ENCODE data around the gene ANKDD1A. TPM values are rescaled to one million over a fixed set of nuclear protein-coding genes. Genes with fewer than 3 reads are reported as not detected.
A peak's percentile ranks its signal among the peaks of the same experiment; 100 is the strongest.

ANKDD1A gene
- total RNA-seq, 1 donor from 2014 or later, result 17.7 TPM

DNA sequence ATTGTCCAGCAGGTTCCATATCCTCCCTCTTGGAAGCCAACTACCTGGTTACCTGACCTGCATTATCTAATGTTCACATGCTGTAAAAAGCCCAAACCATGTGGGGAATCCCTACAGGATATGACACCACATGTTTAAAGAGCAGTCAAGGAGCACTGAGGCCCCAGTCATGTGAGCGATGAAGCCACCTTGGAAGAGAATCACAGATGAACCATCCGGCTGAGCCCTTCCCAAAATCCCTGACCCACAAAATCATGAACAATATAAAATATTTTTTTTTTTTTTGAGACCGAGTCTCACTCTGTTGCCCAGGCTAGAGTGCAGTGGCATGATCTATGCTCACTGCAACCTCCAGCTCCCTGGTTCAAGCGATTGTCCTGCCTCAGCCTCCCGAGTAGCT is 10.6 kb upstream of the ANKDD1A start:
- Histone ChIP-seq H3K36me3 (no peaks in the 10 kb centered on the region), H3K4me1 (peaks cover 15% of the 10 kb centered on the region), H3K27me3 (no peaks in the 10 kb centered on the region), H3K9me3 (no peaks in the 10 kb centered on the region), H3K27ac (no peak overlapping the region), H3K4me3 (no peak overlapping the region)
- TF ChIP-seq POLR2A (IDR thresholded peaks at IDR 0.05), result no peak
- TF ChIP-seq POLR2AphosphoS5 (IDR thresholded peaks at IDR 0.05; ENCODE audit: insufficient read depth in 1 of 2, low read depth in 1 of 2), result no peak
- TF ChIP-seq CTCF (IDR thresholded peaks at IDR 0.05), result no peak
- intact Hi-C loops (cut with DNase I), result no loop called here
- DNase-seq (ENCODE audit: extremely low spot score in 2 of 2), result no peak

GRCh38 chr15:64901914-64902313 is 9.8 kb upstream of the ANKDD1A start:
- no peaks in the 10 kb centered on the region for H3K9me3 ChIP-seq
- peaks cover 12% of the 10 kb centered on the region for H3K4me1 ChIP-seq
- H3K27ac ChIP-seq, result no peak overlapping the region
- no peak overlapping the region for H3K4me3 ChIP-seq
- H3K36me3 ChIP-seq, result no peaks in the 10 kb centered on the region
- DNase-seq (ENCODE audit: extremely low spot score in 2 of 2), result no peak
- TF ChIP-seq CTCF (IDR thresholded peaks at IDR 0.05), result no peak
- TF ChIP-seq POLR2AphosphoS5 (IDR thresholded peaks at IDR 0.05; ENCODE audit: insufficient read depth in 1 of 2, low read depth in 1 of 2), result no peak
- no peak for TF ChIP-seq POLR2A (IDR thresholded peaks at IDR 0.05)
- intact Hi-C loops (cut with DNase I), result no loop called here
- H3K27me3 ChIP-seq, result no peaks in the 10 kb centered on the region

GRCh38 chr15:64902863-64903262 is 8.8 kb upstream of the ANKDD1A start:
- Histone ChIP-seq H3K36me3 (no peaks in the 10 kb centered on the region), H3K27ac (no peak overlapping the region), H3K4me3 (no peak overlapping the region), H3K9me3 (no peaks in the 10 kb centered on the region), H3K27me3 (no peaks in the 10 kb centered on the region), H3K4me1 (peaks cover 2% of the 10 kb centered on the region)
- intact Hi-C loops (cut with DNase I), result no loop called here
- TF ChIP-seq POLR2A (IDR thresholded peaks at IDR 0.05) (no peak), CTCF (IDR thresholded peaks at IDR 0.05) (no peak), POLR2AphosphoS5 (IDR thresholded peaks at IDR 0.05; ENCODE audit: insufficient read depth in 1 of 2, low read depth in 1 of 2) (no peak)
- no peak for DNase-seq (ENCODE audit: extremely low spot score in 2 of 2)

DNA sequence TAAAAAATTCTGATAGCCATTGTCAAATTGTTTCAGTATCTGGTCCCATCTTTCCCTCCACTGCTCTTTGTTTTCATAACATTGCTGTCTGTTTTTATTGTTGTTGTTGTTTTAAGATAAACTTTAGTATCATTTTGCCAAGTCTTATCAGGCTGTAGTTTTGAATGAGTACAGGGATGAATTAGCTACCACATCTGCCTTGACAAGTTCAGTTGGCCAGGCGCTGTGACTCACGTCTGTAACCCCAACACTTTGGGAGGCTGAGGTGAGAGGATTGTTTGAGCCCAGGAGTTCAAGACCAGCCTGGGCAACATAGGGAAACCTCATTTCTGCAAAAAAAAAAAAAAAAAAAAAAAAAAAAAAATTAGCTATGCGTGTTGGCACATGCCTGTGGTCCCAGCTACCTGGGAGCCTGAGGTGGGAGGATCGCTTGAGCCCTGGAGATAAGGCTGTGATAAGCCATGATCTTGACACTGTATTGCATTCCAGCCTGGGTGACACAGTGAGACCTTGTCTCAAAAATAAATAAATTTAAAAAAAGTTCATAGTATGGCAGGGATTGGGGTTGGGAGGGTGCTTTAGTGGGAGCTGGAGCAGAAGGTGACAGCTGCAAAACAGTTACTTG is 8.3 kb upstream of the ANKDD1A start:
- Histone ChIP-seq H3K9me3 (no peaks in the 10 kb centered on the region), H3K27ac (no peak overlapping the region), H3K27me3 (no peaks in the 10 kb centered on the region), H3K4me1 (no peaks in the 10 kb centered on the region), H3K36me3 (no peaks in the 10 kb centered on the region), H3K4me3 (no peak overlapping the region)
- no peak for TF ChIP-seq CTCF (IDR thresholded peaks at IDR 0.05)
- intact Hi-C loops (cut with DNase I), result no loop called here
- DNase-seq (ENCODE audit: extremely low spot score in 2 of 2), result no peak

GRCh38 chr15:64904189-64904588 is 7.5 kb upstream of the ANKDD1A start:
- H3K36me3 ChIP-seq, result no peaks in the 10 kb centered on the region
- no peaks in the 10 kb centered on the region for H3K4me1 ChIP-seq
- intact Hi-C loops (cut with DNase I), result no loop called here
- no peak for TF ChIP-seq CTCF (IDR thresholded peaks at IDR 0.05)
- no peak for TF ChIP-seq POLR2AphosphoS5 (IDR thresholded peaks at IDR 0.05; ENCODE audit: insufficient read depth in 1 of 2, low read depth in 1 of 2)
- TF ChIP-seq POLR2A (IDR thresholded peaks at IDR 0.05), result no peak
- H3K9me3 ChIP-seq, result no peaks in the 10 kb centered on the region
- H3K27me3 ChIP-seq, result no peaks in the 10 kb centered on the region
- peak in 1 of 2 donors; percentile 85 for DNase-seq (ENCODE audit: extremely low spot score in 2 of 2)
- H3K4me3 ChIP-seq, result no peak overlapping the region
- no peak overlapping the region for H3K27ac ChIP-seq

Measured in vagina (tissue), 2 donors.